Epithelial cell of esophagus (primary cell): ENCODE data around the gene FIS1.
"Not testable (repeated sequence)": the region's sequence is repeated elsewhere in the genome, so short reads cannot be mapped to it uniquely, and the experiment has no call there.

ENCODE experiments used
- DNase-seq: peaks from one replicate; pipeline ENCODE4 v3.0.0; 2010; ENCODE audit warnings: low read depth
- H3K4me3 ChIP-seq: 2 replicates; pipeline ENCODE4 v1.5.1; 2011; ENCODE audit warnings: mild to moderate bottlenecking, low read length, control low read depth
- TF ChIP-seq, protein P1 (sequence below): IDR thresholded peaks from 2 replicates; pipeline ENCODE4 v1.5.1; 2011; ENCODE audit warnings: low read depth, mild to moderate bottlenecking, low read length, control low read depth, inconsistent platforms; ENCODE audit not compliant: insufficient read depth; ENCODE audit errors: missing control alignments

FIS1 gene

DNA sequence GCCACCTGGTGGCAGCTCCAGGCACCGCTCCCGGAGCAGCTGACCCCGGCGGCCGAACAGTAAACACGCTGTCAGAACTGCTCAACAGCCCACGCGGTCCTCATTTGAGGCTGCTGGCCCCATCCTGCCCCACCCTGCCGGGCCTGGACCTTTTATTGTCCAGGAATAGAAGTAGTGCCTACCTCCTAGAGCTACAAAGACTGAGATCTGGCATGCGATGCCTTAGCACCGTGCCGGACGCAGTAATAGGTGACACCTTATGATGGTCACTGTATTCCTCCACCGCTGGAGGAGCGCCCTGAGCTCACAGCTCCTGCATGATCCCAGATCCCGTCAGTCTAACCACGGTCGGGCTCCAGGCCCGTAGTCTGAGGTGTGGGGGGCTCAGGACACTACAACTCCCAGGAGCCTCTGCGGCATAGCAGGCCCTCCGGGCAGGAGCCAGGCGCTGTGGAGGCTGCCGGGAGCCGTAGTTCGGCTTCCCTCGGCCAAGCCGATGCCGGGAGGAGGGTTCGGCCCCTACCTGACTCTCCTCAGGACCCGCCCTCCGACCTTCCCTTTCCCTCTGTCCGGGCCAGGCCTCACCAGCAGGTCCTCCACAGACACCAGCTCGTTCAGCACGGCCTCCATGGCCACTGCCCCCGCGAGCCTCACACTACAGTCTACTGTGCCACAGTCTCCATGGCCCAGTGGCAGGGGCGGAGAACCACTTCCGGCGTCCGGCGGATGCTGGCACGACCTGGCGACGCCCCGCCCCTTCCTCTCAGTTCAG is at the start of gene FIS1:
TSS of gene FIS1 (minus strand) at position 707 of the 772 bp plus-strand sequence. CDS start at position 630, 77 bp downstream.
- TF ChIP-seq, protein P1, sequence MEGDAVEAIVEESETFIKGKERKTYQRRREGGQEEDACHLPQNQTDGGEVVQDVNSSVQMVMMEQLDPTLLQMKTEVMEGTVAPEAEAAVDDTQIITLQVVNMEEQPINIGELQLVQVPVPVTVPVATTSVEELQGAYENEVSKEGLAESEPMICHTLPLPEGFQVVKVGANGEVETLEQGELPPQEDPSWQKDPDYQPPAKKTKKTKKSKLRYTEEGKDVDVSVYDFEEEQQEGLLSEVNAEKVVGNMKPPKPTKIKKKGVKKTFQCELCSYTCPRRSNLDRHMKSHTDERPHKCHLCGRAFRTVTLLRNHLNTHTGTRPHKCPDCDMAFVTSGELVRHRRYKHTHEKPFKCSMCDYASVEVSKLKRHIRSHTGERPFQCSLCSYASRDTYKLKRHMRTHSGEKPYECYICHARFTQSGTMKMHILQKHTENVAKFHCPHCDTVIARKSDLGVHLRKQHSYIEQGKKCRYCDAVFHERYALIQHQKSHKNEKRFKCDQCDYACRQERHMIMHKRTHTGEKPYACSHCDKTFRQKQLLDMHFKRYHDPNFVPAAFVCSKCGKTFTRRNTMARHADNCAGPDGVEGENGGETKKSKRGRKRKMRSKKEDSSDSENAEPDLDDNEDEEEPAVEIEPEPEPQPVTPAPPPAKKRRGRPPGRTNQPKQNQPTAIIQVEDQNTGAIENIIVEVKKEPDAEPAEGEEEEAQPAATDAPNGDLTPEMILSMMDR = peak; percentile 77
- peak; percentile 94 for DNase-seq
- peak within 1 kb of the TSS; percentile 93 for H3K4me3 ChIP-seq

DNA sequence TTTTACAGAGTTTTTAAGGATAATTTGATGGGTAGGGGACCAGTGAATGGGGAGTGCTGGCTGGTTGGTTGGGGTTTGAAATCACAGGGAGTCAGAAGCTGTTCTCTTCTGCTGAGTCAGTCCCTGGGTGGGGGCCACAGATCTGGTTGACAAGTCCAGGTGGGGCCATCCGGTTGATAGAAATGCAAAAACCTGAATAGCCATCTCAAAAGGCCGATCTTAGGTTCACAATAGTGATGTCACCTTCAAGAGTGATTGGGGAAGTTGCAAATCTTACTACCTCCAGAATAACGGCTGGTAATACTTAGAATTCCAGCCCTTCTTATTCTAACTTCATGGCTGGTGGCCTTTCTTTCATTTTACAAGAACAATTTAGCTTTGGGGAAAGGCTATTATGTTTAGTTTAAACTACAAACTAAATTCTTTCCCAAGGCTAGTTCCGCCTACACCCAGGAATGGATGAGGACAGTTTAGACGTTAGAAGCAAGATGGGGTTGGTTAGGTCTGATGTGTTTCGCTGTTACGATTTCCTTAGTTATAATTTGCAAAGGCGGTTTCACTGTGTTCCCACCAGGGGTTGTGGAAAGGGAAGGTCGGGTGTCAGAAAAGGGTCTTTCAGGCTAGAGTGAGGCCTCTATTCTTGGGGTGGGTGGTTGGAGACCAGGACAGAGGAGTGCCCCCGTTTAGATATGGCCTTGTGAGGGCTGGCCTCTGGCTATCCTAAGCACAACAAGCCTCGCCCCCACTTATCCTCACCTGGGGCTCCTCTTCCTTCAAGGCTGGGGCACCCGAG is 49.4 kb upstream of the FIS1 start:
- TF ChIP-seq, protein P1 = no peak
- no peak for DNase-seq
- H3K4me3 ChIP-seq = no peak overlapping the region

DNA sequence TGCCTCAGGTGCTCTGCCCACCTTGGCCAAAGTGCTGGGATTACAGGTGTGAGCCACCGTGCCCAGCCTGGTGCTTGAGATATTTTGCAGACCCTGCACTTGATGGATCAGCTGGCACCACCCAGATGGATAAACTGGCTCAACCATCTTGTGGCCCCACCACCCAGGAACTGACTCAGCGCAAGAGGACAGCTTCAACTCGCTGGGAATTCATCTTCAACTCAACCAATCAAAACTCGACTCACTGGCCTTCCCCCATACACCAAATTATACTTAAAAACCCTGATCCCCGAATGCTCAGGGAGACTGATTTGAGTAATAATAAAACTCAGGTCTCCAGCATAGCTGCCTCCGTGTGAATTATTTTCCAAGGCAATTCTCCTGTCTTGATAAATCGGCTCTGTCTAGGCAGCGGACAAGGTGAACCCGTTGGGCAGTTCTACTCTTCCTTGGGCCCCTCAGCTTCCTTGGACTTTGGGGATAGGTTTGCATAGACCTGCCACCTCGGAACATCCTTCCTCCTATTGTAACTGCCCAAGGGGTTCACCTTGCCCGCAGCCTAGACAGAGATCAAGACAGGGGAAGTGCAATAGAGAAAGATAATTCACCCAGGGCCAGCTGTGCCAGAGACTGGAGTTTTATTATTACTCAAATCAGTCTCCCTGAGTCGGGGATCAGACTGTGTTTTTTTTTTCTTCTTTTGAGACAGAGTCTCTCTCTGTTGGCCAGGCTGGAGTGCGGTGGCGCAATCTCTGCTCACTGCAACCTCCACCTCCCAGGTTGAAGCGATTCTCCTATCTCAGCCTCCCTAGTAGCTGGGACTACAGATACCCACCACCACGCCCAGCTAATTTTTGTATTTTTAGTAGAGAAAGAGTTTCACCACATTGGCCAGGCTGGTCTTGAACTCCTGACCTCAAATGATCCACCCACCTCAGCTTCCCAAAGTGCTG is 48.5 kb upstream of the FIS1 start:
- DNase-seq, H3K4me3 ChIP-seq: not testable (repeated sequence)

DNA sequence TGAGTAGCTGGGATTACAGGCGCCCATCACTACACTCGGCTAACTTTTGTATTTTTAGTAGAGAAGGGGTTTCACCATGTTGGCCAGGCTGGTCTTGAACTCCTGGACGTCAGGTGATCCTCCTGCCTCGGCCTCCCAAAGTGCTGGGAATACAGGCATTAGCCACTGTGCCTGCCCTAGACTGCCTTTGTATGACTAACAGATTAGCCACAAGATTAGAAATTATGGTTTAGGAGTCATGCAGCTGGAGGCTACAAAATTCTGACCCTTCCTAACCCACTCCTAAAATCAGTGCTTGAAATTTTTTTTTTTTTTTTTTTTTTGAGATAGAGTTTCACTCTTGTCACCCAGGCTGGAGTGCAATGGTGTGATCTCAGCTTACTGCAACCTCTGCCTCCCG is 47.7 kb upstream of the FIS1 start:
- DNase-seq, H3K4me3 ChIP-seq: not testable (repeated sequence)

DNA sequence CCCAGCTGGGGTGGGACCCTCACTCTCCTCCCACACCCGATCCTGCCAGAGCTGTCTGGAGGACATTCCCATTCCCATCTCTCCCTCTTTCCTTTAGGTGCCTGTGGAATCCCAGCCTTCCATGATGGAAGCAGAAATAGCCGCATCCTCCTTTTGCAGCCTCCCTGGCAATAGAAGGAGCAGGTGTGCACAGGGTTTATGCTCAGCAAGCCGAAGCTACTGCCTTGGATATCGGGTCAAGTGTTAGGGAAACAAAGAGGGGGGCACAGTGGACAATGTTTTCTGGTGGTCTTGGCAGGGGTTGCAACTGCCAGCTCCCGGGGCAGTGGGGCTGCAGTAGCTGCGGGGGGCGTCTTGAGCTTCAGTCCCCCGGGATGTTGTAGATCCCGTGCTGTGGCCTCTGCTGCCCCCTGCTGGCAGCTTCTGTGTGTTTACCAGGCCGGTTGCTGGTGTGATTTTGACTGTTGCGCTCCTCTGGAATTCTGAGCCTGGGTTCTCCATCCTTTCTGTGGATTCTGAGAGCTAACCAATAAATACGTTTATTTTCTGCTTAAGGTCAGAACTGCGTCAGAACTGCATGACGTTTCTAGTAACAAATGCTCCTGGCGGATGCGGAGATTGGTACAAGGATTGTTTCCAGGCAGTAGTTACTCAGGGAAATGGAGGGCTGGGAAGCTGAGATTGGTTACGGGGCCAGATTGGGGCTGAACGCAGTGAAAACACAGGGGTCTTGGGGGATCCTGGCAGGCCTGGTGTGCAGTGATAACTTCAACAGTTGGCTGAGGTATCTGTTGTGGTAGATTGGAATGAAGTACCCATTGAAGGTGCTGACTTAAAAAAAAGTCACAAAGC is 45.5 kb upstream of the FIS1 start:
- DNase-seq = peak; percentile 40
- not testable (repeated sequence) for H3K4me3 ChIP-seq
- TF ChIP-seq, protein P1 = peak; percentile 59

DNA sequence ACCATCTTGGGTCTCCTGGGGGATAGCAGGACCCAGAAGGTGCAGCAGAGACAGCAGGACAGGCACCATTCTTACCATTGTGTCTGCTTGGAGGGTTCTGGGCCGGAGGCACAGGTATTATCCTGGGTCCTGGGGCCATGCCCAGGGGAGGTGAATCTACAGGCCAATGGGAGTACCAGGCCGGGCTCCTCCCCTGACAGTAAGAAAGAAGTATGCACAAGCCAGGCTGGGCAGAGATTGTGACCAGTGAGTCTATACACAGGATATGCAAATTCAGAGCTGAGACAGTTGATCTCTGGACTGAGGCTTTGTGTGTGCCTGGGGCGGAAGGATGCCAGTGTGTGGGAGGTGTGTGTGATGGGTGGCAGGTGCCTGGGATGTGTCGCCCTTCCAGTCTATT is 44.8 kb upstream of the FIS1 start:
- not testable (repeated sequence) for DNase-seq, H3K4me3 ChIP-seq

DNA sequence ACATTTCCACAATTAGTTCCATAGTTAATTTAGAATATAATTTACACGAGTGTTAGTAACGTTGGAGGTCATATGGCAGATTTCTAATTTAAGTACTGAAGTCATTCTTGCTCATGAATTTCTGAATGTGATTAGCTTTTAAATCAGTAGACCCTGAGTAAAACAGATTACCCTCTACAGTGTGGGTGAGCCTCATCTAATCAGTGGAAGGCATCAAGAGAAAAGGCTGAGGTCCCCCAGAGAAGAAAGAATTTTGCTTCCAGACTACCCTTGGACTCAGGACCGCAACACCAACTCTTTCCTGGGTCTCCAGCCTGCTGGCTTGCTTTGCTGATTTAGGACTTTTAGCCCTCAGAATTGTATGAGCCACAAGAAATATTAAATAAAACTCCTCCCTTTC is 43.6 kb upstream of the FIS1 start:
- no peak overlapping the region for H3K4me3 ChIP-seq
- TF ChIP-seq, protein P1 = no peak
- DNase-seq = no peak

DNA sequence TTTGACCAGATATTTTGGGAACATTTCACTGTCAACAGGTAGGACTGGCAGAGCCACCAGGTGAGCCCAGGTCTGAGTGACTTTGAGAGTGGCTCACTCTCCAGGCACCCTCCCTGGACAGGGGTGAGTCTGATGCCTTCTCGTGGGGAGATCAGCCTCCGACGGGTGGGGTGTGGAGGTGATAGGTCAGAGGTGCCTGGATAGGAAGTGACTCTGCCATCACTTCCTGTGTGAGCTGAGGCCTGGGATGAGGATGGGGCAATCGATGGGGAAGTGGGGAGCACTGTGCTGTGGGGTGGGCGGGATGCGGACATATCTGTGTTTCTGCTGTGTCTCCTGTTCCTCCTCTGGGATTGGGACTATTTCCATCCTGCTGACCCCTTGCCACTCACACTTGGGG is 42.2 kb upstream of the FIS1 start:
- no peak for DNase-seq
- H3K4me3 ChIP-seq = no peak overlapping the region
- TF ChIP-seq, protein P1 = no peak

DNA sequence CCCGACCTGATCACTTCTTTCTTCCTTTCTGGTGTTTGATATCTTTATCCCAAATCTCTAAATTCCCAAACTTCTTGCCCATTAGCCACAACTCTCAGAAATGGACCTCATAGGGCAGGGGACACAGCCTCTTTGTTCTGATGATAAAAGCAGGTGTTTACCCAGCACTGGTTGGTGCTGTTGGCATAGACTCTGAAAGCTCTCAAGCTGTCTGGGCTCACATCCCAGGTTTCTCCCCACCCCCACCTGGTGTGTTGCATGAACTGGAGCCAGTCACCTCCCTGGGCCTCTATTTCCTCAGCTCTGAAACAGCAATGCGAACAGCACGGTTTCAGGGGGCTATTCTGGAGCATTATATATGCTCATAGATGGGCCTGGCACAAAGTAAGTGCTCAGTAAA is 41.0 kb upstream of the FIS1 start:
- not testable (repeated sequence) for H3K4me3 ChIP-seq, DNase-seq
